Endothelial cell of umbilical vein (primary cell): ENCODE results near the gene CDKN2D. TPM values are rescaled to one million over a fixed set of nuclear protein-coding genes. Genes with fewer than 3 reads are reported as not detected.

Source experiments
- BruUV-seq: library from RNA; stranded (reverse); fragments of 400-500 nt; replicated peaks from 2 replicates; lab custom pipeline; 2021; lab: Mats Ljungman, UMichigan
- CTCF ChIA-PET: fragments of 300-600, 350-600 bp; sonication (Branson Sonifier 250); formaldehyde crosslinking; loops from one replicate; lab custom pipeline; 2021; ENCODE audit warnings: antibody characterized with exemption, inconsistent platforms; lab: Charles Lee
- POLR2A ChIA-PET: fragments of 300-600, 350-600 bp; sonication (Branson Sonifier 250); formaldehyde crosslinking; loops from one replicate; lab custom pipeline; 2021; ENCODE audit warnings: antibody characterized with exemption, inconsistent platforms; lab: Charles Lee
- DNase-seq: peaks from one replicate; pipeline ENCODE4 v3.0.0-alpha.2; 2011; ENCODE audit warnings: low read depth, low spot score
- FAIRE-seq: peaks from 2 replicates; lab custom pipeline; 2011; peaks lifted over from hg19 to GRCh38; lab: Jason Lieb, UNC
- H2AFZ ChIP-seq: 2 replicates; pipeline ENCODE4 v1.6.0; 2012; ENCODE audit warnings: low read depth, low read length, control low read depth, inconsistent platforms
- H3K27ac ChIP-seq: 2 replicates; pipeline ENCODE4 v1.5.1; 2011; ENCODE audit warnings: low read depth, mild to moderate bottlenecking, control low read depth, low read length, moderate library complexity; ENCODE audit not compliant: insufficient read depth
- H3K27me3 ChIP-seq, 2 experiments: 2 replicates each; pipeline versions ENCODE4 v1.6.0 to v1.6.1; 2011; ENCODE audit warnings: low read length in 2 of 2, mixed read lengths in 1 of 2; ENCODE audit not compliant: control insufficient read depth in 2 of 2, insufficient read depth in 2 of 2
- H3K36me3 ChIP-seq, 2 experiments: 2 replicates in 1 of 2; 3 replicates in 1 of 2; pipeline ENCODE4 v1.5.1; 2011; ENCODE audit warnings: low read length in 2 of 2, mild to moderate bottlenecking in 1 of 2, moderate library complexity in 1 of 2; ENCODE audit not compliant: control insufficient read depth in 2 of 2, insufficient read depth in 2 of 2; ENCODE audit errors: extremely low read depth in 1 of 2
- H3K4me1 ChIP-seq: 3 replicates; pipeline ENCODE4 v1.5.1; 2011; ENCODE audit warnings: mild to moderate bottlenecking, low read length; ENCODE audit not compliant: control insufficient read depth, insufficient read depth; ENCODE audit errors: extremely low read depth
- H3K4me2 ChIP-seq: 2 replicates; pipeline ENCODE4 v1.6.1; 2011; ENCODE audit warnings: low read length, control low read depth, mixed read lengths; ENCODE audit not compliant: insufficient read depth
- H3K4me3 ChIP-seq, 3 experiments: fragments of 200-600 bp in 1 of 3; sonication (generic), shearing (Covaris generic) in 1 of 3; replicated peaks in 1 of 3; 2 replicates each; pipeline ENCODE4 v1.5.1; 2011 to 2016; ENCODE audit warnings: control low read depth in 3 of 3, low read length in 3 of 3, mild to moderate bottlenecking in 2 of 3, inconsistent platforms in 1 of 3, low read depth in 1 of 3, moderate library complexity in 1 of 3; ENCODE audit not compliant: insufficient read depth in 1 of 3
- H3K79me2 ChIP-seq: 2 replicates; pipeline ENCODE4 v1.6.0; 2012; ENCODE audit warnings: low read length, inconsistent platforms; ENCODE audit not compliant: control insufficient read depth, insufficient read depth
- H3K9ac ChIP-seq: replicated peaks from 2 replicates; pipeline ENCODE3; 2011; ENCODE audit warnings: low read length, control low read depth; ENCODE audit not compliant: insufficient read depth; ENCODE audit errors: extremely low read depth
- H3K9me1 ChIP-seq: replicated peaks from 3 replicates; pipeline ENCODE4 v1.6.0; 2011; ENCODE audit warnings: mild to moderate bottlenecking, low read length; ENCODE audit not compliant: control insufficient read depth, insufficient read depth; ENCODE audit errors: extremely low read depth
- H3K9me3 ChIP-seq: replicated peaks from 2 replicates; pipeline ENCODE4 v1.5.1; 2012; ENCODE audit warnings: low read length, inconsistent platforms; ENCODE audit not compliant: control insufficient read depth, insufficient read depth
- H4K20me1 ChIP-seq: replicated peaks from 2 replicates; pipeline ENCODE3; 2011; ENCODE audit warnings: mild to moderate bottlenecking, low read length; ENCODE audit not compliant: control insufficient read depth, insufficient read depth; ENCODE audit errors: extremely low read depth
- CTCF ChIP-seq, 2 donors: IDR thresholded peaks; 1 replicate in 1 of 2; 2 replicates in 1 of 2; pipeline ENCODE4 v1.5.1; 2011; ENCODE audit warnings: low read length in 2 of 2, mild to moderate bottlenecking in 2 of 2, moderate library complexity in 2 of 2, control low read depth in 1 of 2, inconsistent platforms in 1 of 2, low read depth in 1 of 2; ENCODE audit not compliant: insufficient read depth in 1 of 2; ENCODE audit errors: extremely low read depth in 1 of 2
- EZH2 ChIP-seq: IDR thresholded peaks from 2 replicates; pipeline ENCODE4 v1.6.1; 2012; ENCODE audit warnings: borderline replicate concordance, low read depth, mild to moderate bottlenecking, moderate library complexity, low read length, inconsistent platforms; ENCODE audit not compliant: severe bottlenecking
- FOS ChIP-seq: IDR thresholded peaks from 2 replicates; pipeline ENCODE4 v1.6.1; 2011; ENCODE audit warnings: mild to moderate bottlenecking, low read length, moderate library complexity, borderline replicate concordance; ENCODE audit not compliant: insufficient read depth
- GATA2 ChIP-seq: IDR thresholded peaks from 2 replicates; pipeline ENCODE4 v1.7.0; 2011; ENCODE audit warnings: low read depth, mild to moderate bottlenecking, moderate library complexity, mixed read lengths, low read length; ENCODE audit not compliant: insufficient read length, insufficient read depth
- JUN ChIP-seq: IDR thresholded peaks from 2 replicates; pipeline ENCODE4 v1.6.1; 2011; ENCODE audit warnings: borderline replicate concordance, low read depth; ENCODE audit not compliant: insufficient read length, insufficient read depth
- MAX ChIP-seq: IDR thresholded peaks from 2 replicates; pipeline ENCODE4 v1.6.1; 2011; ENCODE audit not compliant: insufficient read depth, insufficient read length
- MYC ChIP-seq: IDR thresholded peaks from one replicate; pipeline ENCODE4 v1.6.1; 2011; ENCODE audit warnings: mild to moderate bottlenecking, low read depth, low read length
- POLR2A ChIP-seq: IDR thresholded peaks from 2 replicates; pipeline ENCODE4 v1.6.1; 2012; ENCODE audit warnings: low read depth, mild to moderate bottlenecking, control low read depth, low read length
- POLR2AphosphoS5 ChIP-seq: IDR thresholded peaks from 2 replicates; pipeline ENCODE4 v1.6.1; 2012; ENCODE audit warnings: low read depth, mild to moderate bottlenecking, control low read depth, low read length, moderate library complexity; ENCODE audit not compliant: insufficient read depth
- dilution Hi-C: fragments of 300-500 bp; cut with MboI; formaldehyde crosslinking; loops from one replicate; pipeline ENCODE4 v1.15.0; 2019; ENCODE audit warnings: low sequenced_read_pairs; ENCODE audit not compliant: extremely low pct_ligation_motif_present
- intact Hi-C: fragments of 100-400 bp; cut with micrococcal nuclease; formaldehyde crosslinking; loops from one replicate; pipeline ENCODE4 v1.10.0; 2022
- polyA plus RNA-seq, 4 experiments: library from polyadenylated mRNA; depleted of rRNA in 3 of 4; stranded (reverse) in 3 of 4; unstranded in 1 of 4; fragments of >200 nt; gene quantifications; 2 replicates each; pipeline versions ENCODE4 v1.2.1 to v1.2.3, GENCODE V29; 2011 to 2012; ENCODE audit warnings: missing spikeins in 1 of 4
- total RNA-seq: library from RNA; stranded (reverse); gene quantifications from 2 replicates; pipeline ENCODE4 v1.2.3, GENCODE V29; 2021

Gene CDKN2D
- total and polyA plus RNA-seq, 2 donors (not counting 3 experiments of a cell fraction or from before 2014, with no cell fraction given), result 5.9 to 9.8 TPM

GRCh38 chr19:10552510-10553053 lies 16.2 kb downstream of the CDKN2D start:
- H3K9ac ChIP-seq, result no peak overlapping the region
- no peak overlapping the region for H3K4me2 ChIP-seq
- POLR2A ChIA-PET, result interaction anchor here (0.5 kb wide), 1 partner anchor 333 kb away, joined by 4 read pairs; no protein-coding TSS in a partner anchor
- H2AFZ ChIP-seq, result no peak overlapping the region
- no peaks in the 10 kb centered on the region for H3K27me3 ChIP-seq
- H3K4me1 ChIP-seq, result no peaks in the 10 kb centered on the region
- TF ChIP-seq MYC (no peak), POLR2AphosphoS5 (no peak), EZH2 (no peak), POLR2A (no peak), CTCF (IDR thresholded peaks at IDR 0.05; ENCODE audit: extremely low read depth in 1 of 2, insufficient read depth in 1 of 2, low read depth in 1 of 2, low read length in 2 of 2) (no peak), JUN (no peak), FOS (no peak), GATA2 (no peak), MAX (no peak)
- FAIRE-seq, result peak; percentile 67
- intact Hi-C loops, result no loop called here
- no peaks in the 10 kb centered on the region for H3K79me2 ChIP-seq
- dilution Hi-C loops, result no loop called here
- CTCF ChIA-PET, result interaction anchor here (0.9 to 2.4 kb wide), 6 partner anchors 11 to 73 kb away, joined by 3 to 8 read pairs (median 5); partner anchors contain the start of gene S1PR5
- DNase-seq, result no peak
- no peaks in the 10 kb centered on the region for H4K20me1 ChIP-seq
- BruUV-seq, result no TSS peak
- peaks cover 7 to 46% of the 10 kb centered on the region in 2 experiments for H3K36me3 ChIP-seq
- H3K9me1 ChIP-seq, result no peaks in the 10 kb centered on the region
- H3K4me3 ChIP-seq, result no peak overlapping the region
- H3K27ac ChIP-seq, result no peak overlapping the region
- H3K9me3 ChIP-seq, result no peaks in the 10 kb centered on the region
